Measurements from ENCODE around the gene RASSF3. TPM values are rescaled to one million over a fixed set of nuclear protein-coding genes. Genes with fewer than 3 reads are reported as not detected.

Gene RASSF3
- total RNA-seq, result 17.6 and 25.1 TPM in 2 replicates

GRCh38 chr12:64610079-64610659 is at the start of gene RASSF3:
RASSF3 (plus strand) TSS chr12:64610495; CDS start chr12:64610633, 138 bp downstream.

Other genes starting within 250 kb of the RASSF3 start
- gene C12orf56, start 219.7 kb upstream of the RASSF3 start, total RNA-seq, result 1.9 and 2.0 TPM in 2 replicates
- 99.2 and 121 TPM in 2 replicates for gene XPOT, start 206.1 kb upstream of the RASSF3 start, total RNA-seq
- gene TBK1, start 158.4 kb upstream of the RASSF3 start, total RNA-seq, result 29.1 and 36.5 TPM in 2 replicates
- gene GNS, start 148.9 kb downstream of the RASSF3 start, total RNA-seq, result 221 and 266 TPM in 2 replicates
- 0.29 and 0.50 TPM in 2 replicates for gene TBC1D30, start 214.2 kb downstream of the RASSF3 start, total RNA-seq